ENCODE data around the gene OR56B1.

OR56B1 gene

DNA sequence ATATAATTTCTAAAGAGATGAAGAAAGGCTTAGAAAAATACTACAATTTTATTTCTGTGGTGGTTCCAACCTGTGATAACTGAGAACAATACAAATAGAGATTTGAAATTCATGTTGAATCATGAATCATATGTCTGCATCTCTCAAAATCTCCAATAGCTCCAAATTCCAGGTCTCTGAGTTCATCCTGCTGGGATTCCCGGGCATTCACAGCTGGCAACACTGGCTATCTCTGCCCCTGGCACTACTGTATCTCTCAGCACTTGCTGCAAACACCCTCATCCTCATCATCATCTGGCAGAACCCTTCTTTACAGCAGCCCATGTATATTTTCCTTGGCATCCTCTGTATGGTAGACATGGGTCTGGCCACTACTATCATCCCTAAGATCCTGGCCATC is at the start of gene OR56B1:
OR56B1 (plus strand) TSS at position 53 of the 400 bp plus-strand sequence; CDS start at position 122, 69 bp downstream.
- Histone ChIP-seq H3K9me3 (ENCODE audit: insufficient read depth, low read length) (no peaks in the 10 kb centered on the region), H3F3A (ENCODE audit: insufficient read depth) (no peaks in the 10 kb centered on the region), H2AFZ (ENCODE audit: low read depth, low read length, severe bottlenecking) (no peak within 1 kb of the TSS), H3K27me3 (ENCODE audit: low read length) (no peaks in the 10 kb centered on the region), H3K9me2 (replicated peaks; ENCODE audit: insufficient read depth, low read length) (no peaks in the 10 kb centered on the region), H3K9ac (ENCODE audit: low read length) (no peak within 1 kb of the TSS), H4K20me1 (ENCODE audit: low read depth, low read length) (no peaks in the 10 kb centered on the region), H3K4me3 (ENCODE audit: insufficient read depth, low read length, poor library complexity, severe bottlenecking) (no peak within 1 kb of the TSS), H3K27ac (ENCODE audit: low read depth, low read length) (no peak within 1 kb of the TSS), H3K79me2 (ENCODE audit: insufficient read depth, low read length) (no peaks in the 10 kb centered on the region), H3K4me2 (ENCODE audit: low read depth, low read length, poor library complexity, severe bottlenecking) (no peak within 1 kb of the TSS), H3K36me3 (ENCODE audit: low read length) (no peaks in the 10 kb centered on the region)
- TF ChIP-seq CTCF (IDR thresholded peaks at IDR 0.05; ENCODE audit: insufficient read depth, low read length, poor library complexity, severe bottlenecking) (no peak), EZH2phosphoT487 (conservative IDR thresholded peaks at IDR 0.05; ENCODE audit: low read length) (no peak)

DNA sequence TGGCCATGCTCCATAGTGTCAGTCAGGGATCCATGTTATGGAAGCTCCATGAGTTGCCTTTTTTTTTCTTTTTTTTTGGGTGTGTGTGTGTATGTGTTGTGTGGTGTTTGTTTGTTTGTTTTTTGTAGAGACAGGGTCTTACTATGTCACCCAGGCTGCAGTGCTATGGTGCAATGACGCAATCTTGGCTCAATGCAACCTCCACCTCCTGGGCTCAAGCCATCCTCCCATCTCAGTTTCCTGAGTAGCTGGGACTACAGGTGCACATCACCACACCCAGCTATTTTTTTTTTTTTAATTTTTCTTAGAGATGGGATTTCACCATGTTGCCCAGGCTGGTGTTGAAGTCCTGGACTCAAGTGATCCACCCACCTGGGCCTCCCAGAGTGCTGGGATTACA is 47.8 kb upstream of the OR56B1 start:
- Histone ChIP-seq H3K4me2 (ENCODE audit: low read depth, low read length, poor library complexity, severe bottlenecking) (peak overlapping the region; percentile 80), H3K9me3 (ENCODE audit: insufficient read depth, low read length) (no peaks in the 10 kb centered on the region), H3K36me3 (ENCODE audit: low read length) (no peaks in the 10 kb centered on the region), H4K20me1 (ENCODE audit: low read depth, low read length) (no peaks in the 10 kb centered on the region), H3K79me2 (ENCODE audit: insufficient read depth, low read length) (peaks cover 31% of the 10 kb centered on the region), H3K9ac (ENCODE audit: low read length) (0 out of 2 replicates have a peak overlapping the region, but pooled peaks have one; percentile 80), H3F3A (ENCODE audit: insufficient read depth) (peaks cover 28% of the 10 kb centered on the region), H3K27ac (ENCODE audit: low read depth, low read length) (peak overlapping the region; percentile 91; the same call in 1 of the 2 replicates), H2AFZ (ENCODE audit: low read depth, low read length, severe bottlenecking) (peak overlapping the region; percentile 39), H3K27me3 (ENCODE audit: low read length) (no peaks in the 10 kb centered on the region), H3K9me2 (replicated peaks; ENCODE audit: insufficient read depth, low read length) (no peaks in the 10 kb centered on the region), H3K4me3 (ENCODE audit: insufficient read depth, low read length, poor library complexity, severe bottlenecking) (no peak overlapping the region)
- TF ChIP-seq CTCF (IDR thresholded peaks at IDR 0.05; ENCODE audit: insufficient read depth, low read length, poor library complexity, severe bottlenecking) (no peak), EZH2phosphoT487 (conservative IDR thresholded peaks at IDR 0.05; ENCODE audit: low read length) (no peak)

- peak within 1 kb of the TSS; percentile 80 for H3K9ac ChIP-seq (ENCODE audit: low read length)
These were observed 46.7 kb upstream of the OR56B1 start, which contains the start of gene TRIM22 for GRCh38 chr11:5689551-5689983. TRIM22 (plus strand) TSS chr11:5689790; CDS start chr11:5696233, 6,443 bp downstream.

GRCh38 chr11:5690216-5690615 is 46.0 kb upstream of the OR56B1 start:
- Histone ChIP-seq H3K9me3 (ENCODE audit: insufficient read depth, low read length) (no peaks in the 10 kb centered on the region), H3K27me3 (ENCODE audit: low read length) (no peaks in the 10 kb centered on the region), H3K4me3 (ENCODE audit: insufficient read depth, low read length, poor library complexity, severe bottlenecking) (peak overlapping the region; percentile 85), H3F3A (ENCODE audit: insufficient read depth) (peaks cover 34% of the 10 kb centered on the region), H3K9me2 (replicated peaks; ENCODE audit: insufficient read depth, low read length) (no peaks in the 10 kb centered on the region), H4K20me1 (ENCODE audit: low read depth, low read length) (no peaks in the 10 kb centered on the region), H2AFZ (ENCODE audit: low read depth, low read length, severe bottlenecking) (peak overlapping the region; percentile 39), H3K36me3 (ENCODE audit: low read length) (no peaks in the 10 kb centered on the region), H3K9ac (ENCODE audit: low read length) (peak overlapping the region; percentile 80), H3K79me2 (ENCODE audit: insufficient read depth, low read length) (peaks cover 38% of the 10 kb centered on the region), H3K4me2 (ENCODE audit: low read depth, low read length, poor library complexity, severe bottlenecking) (peak overlapping the region; percentile 80), H3K27ac (ENCODE audit: low read depth, low read length) (peak overlapping the region; percentile 91)
- no peak for TF ChIP-seq CTCF (IDR thresholded peaks at IDR 0.05; ENCODE audit: insufficient read depth, low read length, poor library complexity, severe bottlenecking)
- TF ChIP-seq EZH2phosphoT487 (conservative IDR thresholded peaks at IDR 0.05; ENCODE audit: low read length) = no peak

More at GRCh38 chr11:5689551-5689983, 46.7 kb upstream of the OR56B1 start, which contains the start of gene TRIM22:
- peak within 1 kb of the TSS; percentile 80 for H3K4me2 ChIP-seq (ENCODE audit: low read depth, low read length, poor library complexity, severe bottlenecking)
- H3K27me3 ChIP-seq (ENCODE audit: low read length) = no peaks in the 10 kb centered on the region
- H3K79me2 ChIP-seq (ENCODE audit: insufficient read depth, low read length) = peaks cover 34% of the 10 kb centered on the region
- H3K9me3 ChIP-seq (ENCODE audit: insufficient read depth, low read length) = no peaks in the 10 kb centered on the region
- no peaks in the 10 kb centered on the region for H3K36me3 ChIP-seq (ENCODE audit: low read length)
- H3K4me3 ChIP-seq (ENCODE audit: insufficient read depth, low read length, poor library complexity, severe bottlenecking) = peak within 1 kb of the TSS; percentile 85
- H3F3A ChIP-seq (ENCODE audit: insufficient read depth) = peaks cover 34% of the 10 kb centered on the region
- H4K20me1 ChIP-seq (ENCODE audit: low read depth, low read length) = no peaks in the 10 kb centered on the region
- H3K9me2 ChIP-seq (replicated peaks; ENCODE audit: insufficient read depth, low read length) = no peaks in the 10 kb centered on the region
- TF ChIP-seq EZH2phosphoT487 (conservative IDR thresholded peaks at IDR 0.05; ENCODE audit: low read length) = no peak
- peak within 1 kb of the TSS; percentile 39 for H2AFZ ChIP-seq (ENCODE audit: low read depth, low read length, severe bottlenecking)
- peak within 1 kb of the TSS; percentile 91 for H3K27ac ChIP-seq (ENCODE audit: low read depth, low read length)

Measured in SU-DHL-6 (cell line).